CD4-positive, alpha-beta T cell treated with Interleukin-17A for 1 hour (primary cell): Measurements from ENCODE around the gene ACBD6.
A peak's percentile ranks its signal among the peaks of the same experiment; 100 is the strongest.
"Not testable (repeated sequence)": the region's sequence is repeated elsewhere in the genome, so short reads cannot be mapped to it uniquely, and the experiment has no call there.

Experiments
- DNase-seq: peaks from one replicate; pipeline ENCODE4 v3.0.0-alpha.2; 2020

The ACBD6 gene

GRCh38 chr1:180486092-180486491 lies 16.3 kb downstream of the ACBD6 start:
- DNase-seq, result no peak

GRCh38 chr1:180484490-180484889 lies 17.9 kb downstream of the ACBD6 start:
- DNase-seq, result no peak

GRCh38 chr1:180482425-180483275 lies 19.7 kb downstream of the ACBD6 start:
- DNase-seq, result peak; percentile 48

- no peak for DNase-seq
Measured at GRCh38 chr1:180470031-180470430, 32.3 kb downstream of the ACBD6 start.

- no peak for DNase-seq
Measured at GRCh38 chr1:180468311-180468710, 34.1 kb downstream of the ACBD6 start.

GRCh38 chr1:180462102-180462501 lies 40.3 kb downstream of the ACBD6 start:
- no peak for DNase-seq

DNA sequence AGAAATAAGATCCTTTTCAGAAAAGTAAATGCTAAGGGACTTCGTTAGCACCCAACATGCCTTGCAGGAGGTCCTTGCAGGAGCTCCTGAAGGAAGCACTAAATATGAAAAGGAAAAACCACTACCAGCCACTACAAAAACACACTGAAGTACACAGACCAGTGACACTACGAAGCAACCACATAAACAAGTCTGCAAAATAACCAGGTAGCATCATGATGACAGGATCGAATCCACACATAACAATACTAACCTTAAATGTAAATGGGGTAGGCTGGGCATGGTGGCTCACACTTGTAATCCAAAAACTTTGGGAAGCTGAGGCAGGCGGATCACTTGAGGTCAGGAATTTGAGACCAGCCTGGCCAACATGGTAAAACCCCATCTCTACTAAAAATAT lies 40.7 kb downstream of the ACBD6 start:
- DNase-seq, result not testable (repeated sequence)

DNA sequence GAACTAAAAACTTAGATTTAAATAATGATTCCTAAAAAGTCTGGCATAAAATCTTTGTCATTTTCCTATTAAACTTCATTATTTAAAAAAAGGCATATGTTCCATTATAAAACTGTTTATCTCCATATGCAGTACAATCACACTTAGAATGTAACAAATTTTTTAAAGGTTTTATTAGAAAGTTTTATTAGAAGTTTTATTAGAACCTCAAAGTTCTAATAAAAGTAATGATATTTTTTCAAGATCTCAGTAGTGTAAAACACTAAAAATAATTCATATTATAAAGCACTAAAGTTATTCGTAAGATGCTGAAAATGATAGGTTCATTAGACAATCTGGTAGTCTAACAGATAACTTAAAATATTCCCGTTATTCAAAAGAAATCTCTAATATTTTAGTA lies 43.6 kb downstream of the ACBD6 start:
- no peak for DNase-seq

- no peak for DNase-seq
Measured at GRCh38 chr1:180456191-180456590, 46.2 kb downstream of the ACBD6 start.

DNA sequence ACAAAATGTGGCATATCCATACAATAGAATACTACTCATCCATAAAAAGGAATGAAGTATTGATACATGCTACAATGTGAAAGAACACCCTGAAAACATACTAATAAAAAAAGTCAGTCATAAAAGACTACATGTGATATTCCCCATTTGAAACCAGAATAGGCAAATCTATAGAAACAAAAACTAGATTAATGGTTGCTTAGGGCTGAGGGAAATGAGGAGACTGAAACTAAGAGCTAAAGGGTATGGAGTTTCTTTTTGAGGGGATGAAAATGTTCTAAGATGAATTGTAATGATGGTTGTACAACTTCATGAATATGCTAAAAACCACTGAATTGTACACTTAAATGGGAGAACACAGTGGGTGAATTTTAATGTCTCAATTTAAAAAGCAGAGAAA lies 50.9 kb downstream of the ACBD6 start:
- no peak for DNase-seq

DNA sequence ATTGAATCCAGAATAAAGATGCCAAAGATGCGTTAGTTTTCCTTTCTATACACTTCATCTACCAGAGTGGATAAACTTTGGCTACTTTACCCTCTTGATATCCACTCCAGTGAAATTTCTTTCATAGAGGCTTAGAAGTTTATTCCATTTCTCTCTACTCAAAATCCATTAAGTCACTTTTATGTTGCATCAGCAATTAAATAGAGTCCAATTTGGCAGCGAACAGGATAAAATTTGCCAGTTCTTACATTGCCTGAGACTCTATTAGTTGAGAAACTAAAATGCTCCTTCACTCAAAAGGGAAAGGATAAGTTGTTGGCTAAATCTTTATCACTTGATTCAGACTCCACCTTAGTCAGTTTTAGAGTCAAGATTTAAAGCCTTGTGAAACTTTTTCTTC lies 57.9 kb downstream of the ACBD6 start:
- no peak for DNase-seq

- DNase-seq, result no peak
Measured at GRCh38 chr1:180440335-180440734, 62.0 kb downstream of the ACBD6 start.

DNA sequence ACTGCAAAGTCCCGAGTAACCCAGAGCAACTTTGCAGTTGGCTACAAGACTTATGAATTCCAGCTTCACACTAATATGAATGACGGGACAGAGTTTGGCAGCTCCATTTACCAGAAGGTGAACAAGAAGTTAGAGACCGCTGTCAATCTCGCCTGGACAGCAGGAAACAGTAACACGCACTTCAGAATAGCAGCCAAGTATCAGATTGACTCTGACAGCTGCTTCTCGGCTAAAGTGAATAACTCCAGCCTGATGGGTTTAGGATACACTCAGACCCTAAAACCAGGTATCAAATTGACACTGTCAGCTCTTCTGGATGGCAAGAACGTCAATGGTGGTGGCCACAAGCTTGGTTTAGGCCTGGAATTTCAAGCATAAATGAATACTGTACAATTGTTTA lies 66.8 kb downstream of the ACBD6 start:
- DNase-seq, result no peak

DNA sequence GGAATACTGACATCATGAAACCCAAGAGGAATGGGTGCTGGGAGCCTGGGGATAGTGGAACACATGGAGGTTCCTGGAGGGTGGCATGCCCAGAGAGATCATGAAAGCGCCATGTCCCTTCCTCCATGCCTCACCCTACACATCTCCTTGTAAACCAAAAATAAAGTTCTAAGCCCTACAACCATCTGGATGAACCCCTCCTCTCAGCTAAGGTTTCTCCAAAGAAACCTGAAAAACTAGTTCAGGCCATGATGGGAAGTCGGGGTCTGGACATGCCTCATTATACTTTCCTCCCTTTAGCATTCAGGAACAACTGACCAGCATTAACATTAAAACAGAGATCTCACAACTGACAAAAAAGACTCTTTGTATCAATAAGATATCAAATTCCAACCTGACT lies 68.5 kb downstream of the ACBD6 start:
- DNase-seq, result no peak

DNA sequence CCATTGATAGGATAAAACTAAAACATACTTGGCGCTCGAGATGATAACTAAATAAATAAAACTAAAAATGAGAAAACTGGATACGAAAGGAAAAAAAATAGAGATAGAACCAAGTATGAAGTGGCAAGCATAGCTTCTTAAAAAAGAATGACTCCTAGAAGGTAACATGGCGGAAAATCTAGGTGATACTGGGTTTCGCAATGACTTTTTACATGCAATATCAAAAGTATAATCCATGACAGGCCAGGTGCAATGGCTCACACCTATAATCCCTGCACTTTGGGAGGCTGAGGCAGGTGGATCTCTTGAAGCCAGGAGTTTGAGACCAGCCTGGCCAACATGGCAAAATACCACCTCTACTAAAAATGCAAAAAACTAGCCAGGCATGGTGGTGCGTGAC lies 70.7 kb downstream of the ACBD6 start:
- DNase-seq, result no peak

DNA sequence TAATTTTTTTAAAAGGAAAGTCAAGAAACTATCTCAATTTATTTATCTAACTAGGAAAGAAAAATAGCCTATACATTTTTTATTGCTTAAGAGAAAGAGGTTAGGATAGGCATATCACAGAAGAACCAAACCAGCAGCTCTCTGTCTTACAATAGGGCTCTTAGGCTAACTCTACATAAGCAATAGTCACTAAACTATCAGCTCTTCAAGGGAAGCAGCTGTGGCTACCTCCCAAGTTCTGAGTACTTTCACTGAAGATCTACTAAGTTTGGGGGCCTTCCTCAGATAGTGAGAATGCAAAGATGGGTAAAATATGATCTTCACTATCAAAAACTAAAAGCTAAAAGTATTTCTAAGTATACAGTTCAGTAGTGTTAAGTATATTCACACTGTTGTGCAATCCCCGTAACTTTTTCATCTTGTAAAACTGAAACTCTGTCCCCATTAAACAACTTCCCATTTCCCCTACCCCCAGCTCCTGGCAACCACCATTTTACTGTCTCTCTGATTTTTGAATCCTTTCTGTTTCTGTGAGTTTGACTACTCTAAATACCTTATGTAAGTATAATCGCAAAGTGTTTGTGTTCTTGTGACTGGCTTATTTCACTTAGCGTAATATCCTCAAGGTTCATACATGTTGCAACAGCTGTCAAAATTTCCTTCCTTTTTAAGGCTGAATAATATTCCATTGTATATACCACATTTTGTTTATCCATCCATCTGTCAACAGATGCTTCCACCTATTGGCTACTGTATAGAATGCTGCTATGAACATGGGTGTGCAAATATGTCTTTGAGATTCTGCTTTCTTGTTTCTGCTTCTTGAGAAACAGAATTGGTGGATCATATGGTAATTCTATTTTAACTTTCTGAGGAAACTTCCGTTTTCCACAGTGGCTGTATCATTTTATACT lies 73.3 kb downstream of the ACBD6 start:
- no peak for DNase-seq

GRCh38 chr1:180425952-180426351 lies 76.4 kb downstream of the ACBD6 start:
- DNase-seq, result no peak

DNA sequence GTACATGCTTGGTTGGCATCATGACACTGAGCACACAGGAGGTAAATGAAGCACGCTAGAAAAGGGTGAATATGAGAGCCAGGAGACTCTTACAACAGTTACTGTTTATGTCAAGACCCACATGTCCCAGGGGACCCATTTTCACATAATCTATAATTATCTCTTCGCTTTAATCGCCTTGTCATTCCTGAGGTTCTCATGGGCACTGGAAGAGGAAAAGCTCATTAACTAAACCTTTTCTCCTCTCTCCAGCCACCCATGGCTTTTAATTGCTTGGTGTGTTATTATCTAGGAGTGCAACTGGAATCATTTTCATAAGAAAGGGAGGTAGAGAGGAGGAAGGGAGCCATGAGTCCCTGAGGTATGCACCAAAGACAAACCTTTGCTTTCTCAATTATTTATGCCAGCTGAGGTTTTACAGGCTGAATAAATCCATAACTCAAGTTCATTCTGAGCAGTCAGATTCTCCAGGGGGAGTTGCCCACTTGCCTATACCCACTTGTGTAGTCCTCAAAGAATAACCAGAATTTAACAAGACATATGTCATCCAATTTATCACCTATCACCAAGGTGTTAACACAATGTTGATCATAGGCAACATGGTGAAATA lies 77.4 kb downstream of the ACBD6 start:
- DNase-seq, result no peak

DNA sequence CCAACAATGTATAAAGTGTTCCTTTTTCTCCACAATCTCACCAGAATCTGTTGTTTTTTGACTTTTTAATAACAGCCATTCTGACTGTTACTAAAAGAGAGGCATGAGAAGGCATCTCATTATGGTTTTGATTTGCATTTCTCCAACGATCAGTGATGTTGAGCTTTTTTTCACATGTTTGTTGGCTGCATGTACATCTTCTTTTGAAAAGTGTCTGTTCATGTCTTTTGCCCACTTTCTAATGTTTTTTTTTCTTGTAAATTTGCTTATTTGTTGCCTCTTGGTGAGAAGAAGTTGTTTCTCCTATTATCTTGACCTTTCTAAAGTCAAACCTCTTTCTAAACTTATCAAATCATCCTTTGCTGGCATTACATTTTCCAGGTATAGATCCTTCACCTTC lies 80.8 kb downstream of the ACBD6 start:
- DNase-seq, result no peak

DNA sequence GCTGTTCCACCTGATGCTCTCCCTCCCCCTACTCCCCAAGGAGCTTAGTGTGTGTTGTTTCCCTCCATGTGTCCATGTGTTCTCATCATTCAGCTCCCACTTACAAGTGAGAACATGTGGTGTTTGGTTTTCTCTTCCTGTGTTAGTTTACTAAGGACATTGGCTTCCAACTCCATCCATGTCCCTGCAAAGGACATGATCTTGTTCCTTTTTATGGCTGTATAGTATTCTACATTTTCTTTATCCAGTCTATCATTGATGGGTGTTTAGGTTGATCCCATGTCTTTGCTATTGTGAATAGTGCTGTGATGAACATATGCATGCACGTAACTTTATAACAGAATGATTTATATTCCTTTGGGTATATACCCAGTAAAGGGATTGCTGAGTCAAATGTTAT lies 81.2 kb downstream of the ACBD6 start:
- not testable (repeated sequence) for DNase-seq

DNA sequence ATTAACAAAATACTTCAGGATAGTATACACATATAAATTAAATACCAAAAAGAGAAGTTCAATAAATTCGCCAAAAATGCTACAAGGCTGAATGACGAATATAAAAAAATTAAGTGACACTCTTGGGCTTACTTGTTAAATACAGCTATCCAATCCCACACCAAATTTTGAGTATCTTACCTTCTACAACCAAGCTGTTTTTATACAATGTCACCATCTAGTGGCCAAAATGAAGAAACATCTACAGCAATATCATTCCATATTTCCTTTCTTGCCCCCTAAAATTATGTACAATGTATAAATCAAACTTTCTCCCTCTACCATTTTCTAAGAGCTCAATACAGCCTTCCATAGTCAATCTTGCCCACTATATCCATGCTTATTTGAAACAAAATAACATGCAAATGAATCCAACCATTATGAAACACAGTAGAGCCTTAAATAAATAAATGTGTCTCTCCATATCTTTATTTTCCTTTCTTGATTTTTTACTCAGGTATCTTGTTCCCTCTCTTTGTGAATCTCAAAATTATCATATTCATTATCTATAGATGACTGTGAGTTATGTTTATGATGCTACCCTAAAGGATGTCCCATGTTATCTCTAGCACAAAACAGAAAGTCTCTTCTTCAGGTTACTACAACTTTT lies 86.3 kb downstream of the ACBD6 start:
- peak; percentile 28 for DNase-seq

DNA sequence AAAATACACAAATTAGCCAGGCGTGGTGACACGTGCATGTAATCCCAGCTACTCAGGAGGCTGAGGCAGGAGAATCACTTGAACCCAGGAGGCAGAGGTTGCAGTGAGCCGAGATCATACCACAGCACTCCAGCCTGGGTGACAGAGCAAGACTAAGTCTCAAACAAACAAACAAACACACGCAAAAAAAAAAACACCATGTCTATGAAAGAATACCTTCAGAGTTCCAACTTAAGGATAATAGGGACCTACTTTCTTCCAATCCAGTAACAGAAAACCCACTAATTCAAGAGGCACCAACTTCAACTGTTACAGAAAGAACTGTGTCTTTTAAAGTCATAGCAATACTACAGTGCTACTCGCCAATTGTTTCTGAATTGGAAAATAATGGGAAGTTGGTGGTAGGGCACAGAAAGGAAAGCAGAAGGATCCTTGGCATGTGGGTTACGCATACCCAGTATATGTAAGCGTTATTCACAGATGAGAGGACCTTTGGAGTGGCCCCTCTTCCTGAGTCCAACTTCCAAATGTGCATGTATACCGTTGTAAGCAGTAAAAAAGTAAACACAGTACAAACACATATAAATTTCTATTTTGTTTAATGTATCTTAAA lies 87.0 kb downstream of the ACBD6 start:
- no peak for DNase-seq

DNA sequence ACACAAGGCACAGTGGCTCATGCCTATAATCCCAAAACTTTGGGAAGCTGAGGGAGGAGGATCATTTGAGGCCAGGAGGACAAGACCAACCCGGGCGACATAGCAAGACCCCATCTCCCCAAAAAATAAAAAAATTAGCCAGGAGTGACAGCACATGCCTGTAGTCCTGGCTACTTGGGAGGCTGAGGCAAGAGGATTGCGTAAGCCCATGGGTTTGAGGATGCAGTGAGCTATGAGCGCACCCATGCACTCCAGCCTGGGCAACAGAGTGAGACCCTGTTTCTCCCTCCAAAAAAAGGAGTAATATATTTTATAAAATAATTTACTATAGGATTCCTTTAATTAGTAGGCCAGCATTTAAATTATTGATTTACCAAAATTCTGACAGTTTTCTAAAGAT lies 89.8 kb downstream of the ACBD6 start:
- no peak for DNase-seq
